Activated naive CD4-positive, alpha-beta T cell treated with anti-CD3 and anti-CD28 coated beads for 36 hours (primary cell): Measurements from ENCODE around the gene TMEM52B. TPM values are rescaled to one million over a fixed set of nuclear protein-coding genes. Genes with fewer than 3 reads are reported as not detected.
A peak's percentile ranks its signal among the peaks of the same experiment; 100 is the strongest.

Experiments used
- CTCF ChIA-PET: fragments of 350-600 bp; sonication (Branson Sonifier 250); formaldehyde crosslinking; loops from one replicate; lab custom pipeline; 2021; ENCODE audit warnings: antibody characterized with exemption; lab: Charles Lee
- DNase-seq: peaks from one replicate; pipeline ENCODE4 v3.0.0-alpha.2; 2020
- H3K27ac Mint-ChIP-seq: one replicate; pipeline ENCODE4 v1.8.0; 2021; ENCODE audit warnings: mild to moderate bottlenecking, mixed read lengths
- H3K27me3 Mint-ChIP-seq: one replicate; pipeline ENCODE4 v1.8.0; 2021; ENCODE audit warnings: low read depth, mixed read lengths
- H3K36me3 Mint-ChIP-seq: one replicate; pipeline ENCODE4 v1.8.0; 2021; ENCODE audit warnings: low read depth, mixed read lengths
- H3K4me1 Mint-ChIP-seq: one replicate; pipeline ENCODE4 v1.8.0; 2021; ENCODE audit warnings: low read depth, mixed read lengths
- H3K4me3 Mint-ChIP-seq: one replicate; pipeline ENCODE4 v1.8.0; 2021; ENCODE audit warnings: mild to moderate bottlenecking, moderate library complexity, mixed read lengths
- H3K9me3 Mint-ChIP-seq: one replicate; pipeline ENCODE4 v1.8.0; 2021; ENCODE audit warnings: mixed read lengths
- intact Hi-C: fragments of 100-400 bp; cut with micrococcal nuclease; formaldehyde crosslinking; loops from one replicate; pipeline ENCODE4 v1.15.1; 2023
- total RNA-seq, 2 experiments: library from RNA; stranded (reverse); gene quantifications; one replicate each; pipeline ENCODE4 v1.2.3, GENCODE V29; 2021

The TMEM52B gene
- total RNA-seq, 2 experiments from 2014 or later: not detected

GRCh38 chr12:10153271-10154144, 25.3 kb upstream of the TMEM52B start:
- Mint-ChIP-seq H3K4me1 (peaks cover 10% of the 10 kb centered on the region), H3K27me3 (peaks cover 18% of the 10 kb centered on the region), H3K4me3 (peak overlapping the region; percentile 76), H3K36me3 (no peaks in the 10 kb centered on the region), H3K9me3 (no peaks in the 10 kb centered on the region), H3K27ac (peak overlapping the region; percentile 63)
- CTCF ChIA-PET: interaction anchor here (0.6 to 5.0 kb wide), 36 partner anchors 10 to 518 kb away, joined by 3 to 63 read pairs (median 4); partner anchors contain the start of genes CLEC7A, CLEC9A and OLR1
- intact Hi-C loops: loop anchor here (1.0 to 5.0 kb wide), 8 partner anchors 37 to 599 kb away; partner anchors contain the start of genes GABARAPL1 and STYK1
- DNase-seq: peak; percentile 66

- no peak for DNase-seq
- Mint-ChIP-seq H3K4me3 (peak overlapping the region; percentile 76), H3K27ac (no peak overlapping the region), H3K4me1 (peaks cover 7% of the 10 kb centered on the region), H3K36me3 (no peaks in the 10 kb centered on the region), H3K27me3 (peaks cover 18% of the 10 kb centered on the region), H3K9me3 (no peaks in the 10 kb centered on the region)
- intact Hi-C loops: loop anchor here (5.0 kb wide), 4 partner anchors 138 to 598 kb away; no protein-coding TSS in a partner anchor
- CTCF ChIA-PET: interaction anchor here (0.6 to 5.0 kb wide), 10 partner anchors 9 to 1012 kb away, joined by 3 to 63 read pairs (median 4); no protein-coding TSS in a partner anchor
Observed at GRCh38 chr12:10154145-10154496, 24.7 kb upstream of the TMEM52B start.

DNA sequence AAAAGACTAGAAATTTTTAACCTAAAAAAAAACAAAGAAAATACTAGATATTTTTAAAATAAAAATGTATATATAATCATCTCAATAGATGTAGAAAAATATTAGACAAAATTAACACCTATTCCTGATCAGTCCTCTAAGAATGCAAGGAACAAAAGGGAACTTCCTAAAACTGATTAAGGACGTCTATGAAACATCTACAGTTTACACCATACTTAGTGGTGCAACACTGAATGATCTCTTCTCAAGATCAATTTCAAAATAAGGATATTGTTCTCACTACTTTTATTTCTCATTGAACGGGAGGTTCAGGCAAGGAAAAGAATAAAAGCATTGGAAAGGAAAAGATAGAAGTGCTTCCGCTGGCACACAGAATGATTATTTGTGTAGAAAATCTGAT, 22.9 kb upstream of the TMEM52B start:
- H3K36me3 Mint-ChIP-seq: no peaks in the 10 kb centered on the region
- peaks cover 7% of the 10 kb centered on the region for H3K4me1 Mint-ChIP-seq
- H3K27me3 Mint-ChIP-seq: peaks cover 12% of the 10 kb centered on the region
- intact Hi-C loops: no loop called here
- H3K4me3 Mint-ChIP-seq: no peak overlapping the region
- no peaks in the 10 kb centered on the region for H3K9me3 Mint-ChIP-seq
- no peak for DNase-seq
- CTCF ChIA-PET: no interaction called here
- H3K27ac Mint-ChIP-seq: no peak overlapping the region

DNA sequence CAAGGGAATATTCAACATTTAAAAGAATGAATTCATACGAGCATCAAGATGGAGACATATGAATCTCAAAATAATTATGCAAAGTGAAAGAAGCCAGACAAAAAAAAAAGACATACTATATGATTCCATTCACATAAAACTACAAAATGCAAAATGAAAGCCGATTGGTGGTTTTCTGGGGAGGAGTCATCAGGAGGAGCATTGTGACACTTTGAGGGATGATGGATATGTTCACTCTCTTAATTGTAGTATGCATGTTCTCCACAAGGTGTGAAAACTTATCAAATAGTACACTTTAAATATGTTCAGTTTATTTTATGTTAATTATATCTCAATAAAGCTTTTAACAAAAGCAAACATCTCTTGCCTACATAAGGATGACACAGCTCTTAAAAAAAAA, 20.4 kb upstream of the TMEM52B start:
- H3K36me3 Mint-ChIP-seq: no peaks in the 10 kb centered on the region
- H3K4me3 Mint-ChIP-seq: no peak overlapping the region
- H3K4me1 Mint-ChIP-seq: peaks cover 5% of the 10 kb centered on the region
- intact Hi-C loops: no loop called here
- H3K27me3 Mint-ChIP-seq: peaks cover 12% of the 10 kb centered on the region
- DNase-seq: no peak
- H3K27ac Mint-ChIP-seq: no peak overlapping the region
- CTCF ChIA-PET: interaction anchor here (0.6 kb wide), 1 partner anchor 44 kb away, joined by 3 read pairs; no protein-coding TSS in a partner anchor
- no peaks in the 10 kb centered on the region for H3K9me3 Mint-ChIP-seq

GRCh38 chr12:10159280-10159679, 19.6 kb upstream of the TMEM52B start:
- Mint-ChIP-seq H3K9me3 (no peaks in the 10 kb centered on the region), H3K27ac (no peak overlapping the region), H3K36me3 (no peaks in the 10 kb centered on the region), H3K27me3 (peaks cover 4% of the 10 kb centered on the region), H3K4me3 (no peak overlapping the region), H3K4me1 (no peaks in the 10 kb centered on the region)
- CTCF ChIA-PET: interaction anchor here (0.7 to 1.2 kb wide), 3 partner anchors 40 to 264 kb away, joined by 3 to 4 read pairs (median 3); no protein-coding TSS in a partner anchor
- intact Hi-C loops: no loop called here
- no peak for DNase-seq

DNA sequence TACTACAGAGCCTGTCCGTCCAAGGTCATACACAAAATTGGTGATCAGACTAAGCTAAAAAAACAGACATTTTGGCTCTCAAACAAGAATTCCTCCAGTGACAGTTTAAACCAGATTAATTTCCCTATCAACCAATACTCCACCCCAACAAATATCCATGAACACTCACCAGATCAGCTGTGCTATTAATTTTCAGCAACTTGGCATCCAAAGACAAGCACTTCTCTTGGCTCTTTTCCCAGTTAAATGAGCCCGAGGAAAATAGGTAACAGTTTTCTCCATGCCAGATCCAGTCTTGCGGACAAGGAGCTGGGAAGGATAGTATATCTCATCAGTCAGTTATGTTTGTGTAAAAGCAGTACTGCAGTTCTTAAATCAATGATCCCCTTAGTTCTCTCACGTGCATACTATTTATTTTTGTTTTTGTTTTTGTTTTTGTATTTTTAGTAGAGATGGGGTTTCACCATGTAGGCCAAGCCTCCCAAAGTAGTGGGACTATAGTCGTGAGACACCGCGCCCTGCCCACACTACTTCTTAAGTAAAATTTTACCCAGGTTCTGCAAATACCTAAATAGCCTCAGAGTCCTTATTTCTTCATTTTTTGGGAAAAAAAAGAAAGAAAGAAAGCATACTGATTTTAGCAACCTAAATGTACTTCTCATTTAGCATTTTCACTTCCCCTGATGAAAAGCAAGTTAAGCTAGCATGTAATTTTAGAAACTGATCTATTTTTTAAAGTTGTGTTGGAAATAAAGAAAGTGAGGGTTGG, 18.0 kb upstream of the TMEM52B start:
- no peaks in the 10 kb centered on the region for H3K36me3 Mint-ChIP-seq
- no peaks in the 10 kb centered on the region for H3K9me3 Mint-ChIP-seq
- no peaks in the 10 kb centered on the region for H3K27me3 Mint-ChIP-seq
- intact Hi-C loops: no loop called here
- no peaks in the 10 kb centered on the region for H3K4me1 Mint-ChIP-seq
- CTCF ChIA-PET: interaction anchor here (0.6 to 0.9 kb wide), 3 partner anchors 12 to 161 kb away, joined by 3 to 4 read pairs (median 4); no protein-coding TSS in a partner anchor
- H3K4me3 Mint-ChIP-seq: no peak overlapping the region
- H3K27ac Mint-ChIP-seq: no peak overlapping the region
- DNase-seq: no peak

DNA sequence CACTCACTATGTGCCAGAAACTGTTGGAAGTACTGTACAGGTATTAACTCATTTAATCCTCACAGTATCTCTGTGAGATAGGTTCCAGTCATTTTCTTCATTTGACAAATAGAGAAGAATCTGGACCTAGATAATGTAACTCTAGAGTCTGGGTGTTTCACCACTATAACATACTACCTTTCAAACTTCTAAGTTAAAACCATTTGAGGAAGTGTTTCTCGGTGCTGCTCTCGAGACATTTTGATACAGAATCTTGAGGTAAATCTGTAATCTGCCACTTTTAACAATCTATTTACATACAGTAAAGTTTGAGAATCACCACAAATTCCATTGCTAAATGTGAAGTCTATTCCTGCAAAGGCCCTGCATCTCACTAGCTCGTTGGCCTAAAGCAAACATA, 15.7 kb upstream of the TMEM52B start:
- Mint-ChIP-seq H3K9me3 (no peaks in the 10 kb centered on the region), H3K27me3 (no peaks in the 10 kb centered on the region), H3K27ac (no peak overlapping the region), H3K36me3 (no peaks in the 10 kb centered on the region), H3K4me3 (no peak overlapping the region), H3K4me1 (no peaks in the 10 kb centered on the region)
- no peak for DNase-seq
- intact Hi-C loops: no loop called here
- CTCF ChIA-PET: interaction anchor here (0.9 kb wide), 1 partner anchor 9 kb away, joined by 5 read pairs; no protein-coding TSS in a partner anchor

DNA sequence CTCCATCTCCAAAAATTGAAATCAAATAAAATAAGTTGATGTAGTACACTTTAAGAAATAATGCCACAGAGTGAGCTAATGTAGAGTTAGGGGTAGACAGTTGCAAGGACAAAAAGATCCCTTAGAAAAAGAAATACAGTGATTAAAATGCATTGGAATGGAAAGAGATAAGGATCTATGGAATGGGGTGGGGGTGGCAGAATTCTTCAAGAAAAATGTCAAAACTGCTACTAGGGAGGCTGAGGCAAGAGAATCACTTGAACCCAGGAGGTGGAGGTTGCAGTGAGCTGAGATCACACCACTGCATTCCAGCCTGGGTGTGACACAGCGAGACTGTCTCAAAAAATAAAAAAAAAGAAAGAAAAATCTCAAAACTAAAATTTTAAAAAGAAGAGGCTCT, 13.4 kb upstream of the TMEM52B start:
- no peaks in the 10 kb centered on the region for H3K27me3 Mint-ChIP-seq
- CTCF ChIA-PET: interaction anchor here (0.6 kb wide), 1 partner anchor 12 kb away, joined by 3 read pairs; no protein-coding TSS in a partner anchor
- no peaks in the 10 kb centered on the region for H3K4me1 Mint-ChIP-seq
- H3K9me3 Mint-ChIP-seq: no peaks in the 10 kb centered on the region
- no peak for DNase-seq
- intact Hi-C loops: no loop called here
- no peak overlapping the region for H3K4me3 Mint-ChIP-seq
- H3K36me3 Mint-ChIP-seq: no peaks in the 10 kb centered on the region
- no peak overlapping the region for H3K27ac Mint-ChIP-seq

- no peak for DNase-seq
- Mint-ChIP-seq H3K9me3 (no peaks in the 10 kb centered on the region), H3K4me3 (no peak overlapping the region), H3K36me3 (no peaks in the 10 kb centered on the region), H3K27me3 (no peaks in the 10 kb centered on the region), H3K27ac (no peak overlapping the region), H3K4me1 (no peaks in the 10 kb centered on the region)
- intact Hi-C loops: no loop called here
- CTCF ChIA-PET: interaction anchor here (0.6 to 2.0 kb wide), 3 partner anchors 9 to 40 kb away, joined by 3 to 5 read pairs (median 3); no protein-coding TSS in a partner anchor
Observed at GRCh38 chr12:10167599-10167998, 11.2 kb upstream of the TMEM52B start.

- CTCF ChIA-PET: interaction anchor here (1.1 to 1.6 kb wide), 2 partner anchors 15 to 16 kb away, joined by 3 to 5 read pairs; no protein-coding TSS in a partner anchor
- Mint-ChIP-seq H3K36me3 (no peaks in the 10 kb centered on the region), H3K4me1 (no peaks in the 10 kb centered on the region), H3K27me3 (no peaks in the 10 kb centered on the region), H3K9me3 (no peaks in the 10 kb centered on the region), H3K4me3 (no peak overlapping the region), H3K27ac (no peak overlapping the region)
- intact Hi-C loops: no loop called here
- no peak for DNase-seq
Observed at GRCh38 chr12:10169104-10169503, 9.7 kb upstream of the TMEM52B start.

DNA sequence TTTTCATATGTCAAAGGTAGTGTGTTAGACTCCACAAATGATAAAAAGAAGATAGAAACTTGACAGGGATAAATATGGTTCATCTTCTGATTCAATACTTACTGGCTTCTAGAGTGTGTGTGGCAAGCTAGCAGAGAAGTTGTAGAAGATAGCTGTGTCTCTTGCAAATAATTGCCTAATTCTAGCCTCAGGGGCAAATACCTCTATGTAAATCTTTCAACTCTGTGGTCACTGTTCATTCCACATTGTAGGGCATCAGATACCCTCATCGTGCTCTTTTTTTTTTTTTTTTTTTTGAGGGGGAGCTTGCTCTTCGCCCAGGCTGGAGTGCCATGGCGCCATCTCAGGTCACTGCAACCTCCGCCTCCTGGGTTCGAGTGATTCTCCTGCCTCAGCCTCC, 8.6 kb upstream of the TMEM52B start:
- Mint-ChIP-seq H3K9me3 (no peaks in the 10 kb centered on the region), H3K27ac (no peak overlapping the region), H3K4me3 (no peak overlapping the region), H3K36me3 (no peaks in the 10 kb centered on the region), H3K4me1 (no peaks in the 10 kb centered on the region), H3K27me3 (no peaks in the 10 kb centered on the region)
- intact Hi-C loops: no loop called here
- CTCF ChIA-PET: interaction anchor here (0.7 to 1.6 kb wide), 4 partner anchors 16 to 298 kb away, joined by 3 to 8 read pairs (median 4); no protein-coding TSS in a partner anchor
- no peak for DNase-seq
